WERI-Rb-1 (cell line): ENCODE measurements around the gene OIP5.
"Not testable (repeated sequence)": the region's sequence is repeated elsewhere in the genome, so short reads cannot be mapped to it uniquely, and the experiment has no call there.

Experiments
- DNase-seq: peaks from one replicate; pipeline ENCODE4 v3.0.0-alpha.2; 2020
- H3K27ac ChIP-seq: fragments of 250-450 bp; sonication (Bioruptor Pico); 2 replicates; pipeline ENCODE4 v1.5.1; 2020; ENCODE audit warnings: mild to moderate bottlenecking, moderate library complexity
- H3K27me3 ChIP-seq: fragments of 250-450 bp; sonication (Bioruptor Pico); 2 replicates; pipeline ENCODE4 v1.5.1; 2021; ENCODE audit warnings: mild to moderate bottlenecking, low read depth, moderate library complexity; ENCODE audit not compliant: insufficient read depth, severe bottlenecking
- H3K36me3 ChIP-seq: fragments of 250-450 bp; sonication (Bioruptor Pico); 2 replicates; pipeline ENCODE4 v1.5.1; 2020; ENCODE audit warnings: mild to moderate bottlenecking, moderate library complexity
- H3K4me3 ChIP-seq: 2 replicates; pipeline ENCODE4 v1.5.1; 2011; ENCODE audit warnings: low read depth, mild to moderate bottlenecking, control low read depth, low read length
- H3K9me3 ChIP-seq: fragments of 250-450 bp; sonication (Bioruptor Pico); 2 replicates; pipeline ENCODE4 v1.5.1; 2021; ENCODE audit warnings: mild to moderate bottlenecking, moderate library complexity; ENCODE audit not compliant: severe bottlenecking
- CTCF ChIP-seq: IDR thresholded peaks from 2 replicates; pipeline ENCODE4 v1.5.1; 2011; ENCODE audit warnings: low read depth, mild to moderate bottlenecking, control low read depth, inconsistent platforms, low read length

Gene OIP5

GRCh38 chr15:41285285-41285684 lies 47.1 kb downstream of the OIP5 start:
- no peak for DNase-seq
- no peak for TF ChIP-seq CTCF
- Histone ChIP-seq H3K27me3 (no peaks in the 10 kb centered on the region), H3K27ac (no peak overlapping the region; the same call in 1 of the 2 replicates), H3K9me3 (no peaks in the 10 kb centered on the region), H3K4me3 (peak overlapping the region; percentile 92), H3K36me3 (peaks cover 52% of the 10 kb centered on the region)

- TF ChIP-seq CTCF: no peak
- no peak for DNase-seq
- Histone ChIP-seq H3K36me3 (peaks cover 54% of the 10 kb centered on the region), H3K4me3 (peak overlapping the region; percentile 92), H3K27me3 (no peaks in the 10 kb centered on the region), H3K9me3 (no peaks in the 10 kb centered on the region), H3K27ac (peak overlapping the region; percentile 94)
These were observed 47.8 kb downstream of the OIP5 start for GRCh38 chr15:41284427-41285177.

- TF ChIP-seq CTCF: no peak
- Histone ChIP-seq H3K9me3 (no peaks in the 10 kb centered on the region), H3K4me3 (peak overlapping the region; percentile 92), H3K27me3 (no peaks in the 10 kb centered on the region), H3K27ac (peak overlapping the region; percentile 94), H3K36me3 (peaks cover 51% of the 10 kb centered on the region)
- DNase-seq: peak; percentile 98
These were observed 48.6 kb downstream of the OIP5 start for GRCh38 chr15:41283653-41284426.

- Histone ChIP-seq H3K36me3 (peaks cover 49% of the 10 kb centered on the region), H3K27ac (peak overlapping the region; percentile 94), H3K4me3 (peak overlapping the region; percentile 92)
- not testable (repeated sequence) for H3K27me3 ChIP-seq, H3K9me3 ChIP-seq
- peak; percentile 53 for DNase-seq
These were observed 49.3 kb downstream of the OIP5 start for GRCh38 chr15:41282980-41283652.

GRCh38 chr15:41282436-41282835 lies 50.0 kb downstream of the OIP5 start:
- not testable (repeated sequence) for H3K4me3 ChIP-seq, DNase-seq, H3K27me3 ChIP-seq, H3K9me3 ChIP-seq
- H3K27ac ChIP-seq: peak overlapping the region; percentile 94
- peaks cover 42% of the 10 kb centered on the region for H3K36me3 ChIP-seq

GRCh38 chr15:41281236-41281635 lies 51.2 kb downstream of the OIP5 start:
- Histone ChIP-seq H3K9me3 (no peaks in the 10 kb centered on the region), H3K27me3 (no peaks in the 10 kb centered on the region), H3K27ac (no peak overlapping the region), H3K36me3 (peaks cover 30% of the 10 kb centered on the region), H3K4me3 (no peak overlapping the region)
- DNase-seq: no peak
- TF ChIP-seq CTCF: no peak
